Activated CD4-positive, alpha-beta T cell treated with anti-CD3 and anti-CD28 coated beads for 48 hours (primary cell): ENCODE data around the gene OSTM1.

Experiments used
- DNase-seq: peaks from one replicate; pipeline ENCODE4 v3.0.0-alpha.2; 2020

Gene OSTM1

GRCh38 chr6:108100003-108100402, 25.5 kb upstream of the OSTM1 start:
- DNase-seq = no peak

GRCh38 chr6:108097882-108098281, 23.3 kb upstream of the OSTM1 start:
- DNase-seq = no peak

- DNase-seq = no peak
Measured at GRCh38 chr6:108093781-108094300, 19.3 kb upstream of the OSTM1 start.

GRCh38 chr6:108091288-108091687, 16.7 kb upstream of the OSTM1 start:
- no peak for DNase-seq

GRCh38 chr6:108083349-108083748, 8.8 kb upstream of the OSTM1 start:
- no peak for DNase-seq

- DNase-seq = no peak
Measured at GRCh38 chr6:108082539-108082938, 8.0 kb upstream of the OSTM1 start.

- no peak for DNase-seq
Measured at GRCh38 chr6:108080010-108080780, 5.7 kb upstream of the OSTM1 start.

- no peak for DNase-seq
Measured at GRCh38 chr6:108078191-108078590, 3.6 kb upstream of the OSTM1 start.

- no peak for DNase-seq
Measured at GRCh38 chr6:108074057-108074358, 533 bp downstream of the OSTM1 start.

GRCh38 chr6:108071736-108072276, 2.7 kb downstream of the OSTM1 start:
- DNase-seq = no peak

GRCh38 chr6:108068618-108069017, 5.9 kb downstream of the OSTM1 start:
- peak; percentile 43 for DNase-seq

GRCh38 chr6:108068182-108068581, 6.4 kb downstream of the OSTM1 start:
- no peak for DNase-seq

GRCh38 chr6:108052706-108053105, 21.8 kb downstream of the OSTM1 start:
- no peak for DNase-seq

GRCh38 chr6:108051481-108051880, 23.1 kb downstream of the OSTM1 start:
- no peak for DNase-seq

GRCh38 chr6:108039681-108040080, 34.9 kb downstream of the OSTM1 start:
- no peak for DNase-seq

- DNase-seq = no peak
Measured at GRCh38 chr6:108036884-108037283, 37.7 kb downstream of the OSTM1 start.

- no peak for DNase-seq
Measured at GRCh38 chr6:108031968-108032367, 42.6 kb downstream of the OSTM1 start.

- DNase-seq = no peak
Measured at GRCh38 chr6:108030211-108030610, 44.3 kb downstream of the OSTM1 start.

GRCh38 chr6:108029226-108029921, 45.2 kb downstream of the OSTM1 start:
- no peak for DNase-seq

- DNase-seq = no peak
Measured at GRCh38 chr6:108027594-108027993, 46.9 kb downstream of the OSTM1 start.

GRCh38 chr6:108027056-108027455, 47.5 kb downstream of the OSTM1 start:
- no peak for DNase-seq

GRCh38 chr6:108024427-108025073, 50.0 kb downstream of the OSTM1 start:
- DNase-seq = no peak

- no peak for DNase-seq
Measured at GRCh38 chr6:108020472-108021116, 53.9 kb downstream of the OSTM1 start.
